HG03139 (cell line): Measurements from ENCODE around the gene SLC38A7.
"Not testable (repeated sequence)": the region's sequence is repeated elsewhere in the genome, so short reads cannot be mapped to it uniquely, and the experiment has no call there.

Experiments
- ATAC-seq: cut with Tn5 transposase; IDR thresholded peaks from one replicate; pipeline ENCODE4 v1.9.1; 2021; ENCODE audit not compliant: unreplicated experiment

SLC38A7 gene

DNA sequence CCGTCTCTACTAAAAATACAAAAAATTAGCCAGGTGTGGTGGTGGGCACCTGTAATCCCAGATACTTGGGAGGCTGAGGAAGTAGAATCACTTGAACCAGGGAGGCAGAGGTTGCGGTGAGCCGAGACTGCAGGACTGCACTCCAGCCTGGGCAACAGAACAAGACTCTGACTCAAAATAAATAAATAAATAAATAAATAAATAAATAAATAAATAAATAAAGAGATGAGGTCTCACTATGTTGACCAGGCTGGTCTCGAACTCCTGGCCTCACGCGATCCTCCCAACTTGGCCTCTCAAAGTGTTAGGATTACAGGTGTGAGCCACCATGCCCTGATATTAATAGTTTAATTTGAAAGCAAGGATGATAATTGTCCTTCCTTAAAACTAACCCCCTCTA is 47.5 kb downstream of the SLC38A7 start:
- ATAC-seq, result not testable (repeated sequence)

DNA sequence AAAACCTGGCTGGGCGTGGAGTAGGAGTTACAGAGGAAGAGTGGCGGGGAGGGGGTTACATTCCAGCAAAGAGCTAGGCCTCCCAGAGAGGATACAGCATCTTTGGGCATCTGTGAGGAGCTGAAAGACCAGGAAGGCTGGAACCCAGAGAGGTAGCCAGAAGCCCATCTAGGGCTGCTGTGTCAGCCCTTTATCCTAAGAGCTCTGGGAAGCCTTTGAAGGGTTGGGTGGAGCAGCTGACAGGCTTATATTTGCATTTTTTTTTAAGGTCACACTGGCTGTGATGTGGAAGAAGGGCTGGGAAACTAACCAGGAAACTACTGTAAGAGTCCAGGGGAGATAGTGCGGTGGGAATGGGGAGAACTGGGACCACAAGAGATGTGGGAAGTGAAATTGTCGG is 48.1 kb downstream of the SLC38A7 start:
- no peak for ATAC-seq

DNA sequence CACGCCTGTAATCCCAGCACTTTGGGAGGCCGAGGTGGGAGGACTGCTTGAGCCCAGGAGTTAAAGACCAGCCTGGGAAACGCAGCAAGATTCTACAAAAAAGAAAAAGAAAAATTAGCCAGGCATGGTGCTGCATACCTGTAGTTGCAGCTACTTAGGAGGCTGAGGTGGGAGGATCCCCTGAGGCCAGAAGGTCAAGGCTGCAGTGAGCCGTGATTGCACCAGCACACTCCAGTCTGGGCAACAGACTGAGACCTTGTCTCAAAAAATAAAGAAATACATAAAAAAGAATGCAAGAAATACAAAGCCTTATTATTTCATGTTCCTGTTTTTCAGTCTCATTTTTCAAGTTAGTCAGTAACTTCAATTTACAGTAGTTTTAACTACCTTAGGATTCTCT is 49.1 kb downstream of the SLC38A7 start:
- ATAC-seq, result no peak

DNA sequence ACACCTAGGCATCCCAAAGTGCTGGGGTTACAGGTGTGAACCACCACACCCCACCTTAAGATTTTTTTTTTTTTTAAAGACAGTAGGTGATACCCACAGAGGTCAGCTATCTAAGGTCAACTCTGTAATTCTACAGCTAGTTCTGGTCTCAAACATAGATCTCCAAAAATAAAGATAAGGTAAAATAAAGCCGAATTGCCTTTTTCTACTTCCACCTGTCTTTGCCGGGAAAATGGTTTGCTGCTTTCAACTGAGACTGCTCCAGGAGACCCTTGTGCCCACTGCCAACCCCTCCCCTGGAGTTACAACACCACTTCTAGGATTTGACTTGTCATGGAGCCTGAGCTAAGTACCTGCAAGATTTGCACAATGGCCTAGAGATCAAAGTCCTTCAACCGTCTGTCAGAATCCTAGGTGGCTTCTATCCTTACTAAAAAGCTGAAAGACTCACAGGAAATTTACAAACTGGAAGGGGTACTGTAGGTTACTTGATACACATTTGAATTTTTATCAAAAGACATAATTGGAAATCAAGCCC is 50.2 kb downstream of the SLC38A7 start:
- ATAC-seq, result no peak

- ATAC-seq, result peak; percentile 83
Observed at GRCh38 chr16:58629733-58630640, 54.6 kb downstream of the SLC38A7 start, which contains the start of gene CNOT1. Gene CNOT1, minus strand, starts transcription at chr16:58629826. Its CDS starts 30,489 bp downstream, at chr16:58599337.

GRCh38 chr16:58628845-58629732 is 55.5 kb downstream of the SLC38A7 start:
- peak; percentile 0 for ATAC-seq

DNA sequence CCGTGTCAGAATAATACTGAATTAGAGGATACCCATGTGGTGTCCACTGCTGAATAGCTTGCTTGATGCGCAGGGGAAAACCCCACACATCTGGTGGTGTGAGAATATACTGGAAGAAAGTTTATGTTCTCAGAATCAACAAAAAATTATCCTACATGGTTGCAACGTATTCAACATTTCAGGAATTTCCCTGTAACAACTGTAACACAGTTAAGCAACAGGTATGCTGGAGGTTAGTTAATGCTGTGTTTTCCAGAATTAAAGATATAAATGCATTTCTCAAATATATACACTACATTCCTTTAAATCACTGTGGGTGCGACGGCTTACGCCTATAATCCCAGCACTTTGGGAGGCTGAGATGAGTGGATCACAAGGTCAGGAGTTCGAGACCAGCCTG is 60.4 kb downstream of the SLC38A7 start:
- ATAC-seq, result no peak

DNA sequence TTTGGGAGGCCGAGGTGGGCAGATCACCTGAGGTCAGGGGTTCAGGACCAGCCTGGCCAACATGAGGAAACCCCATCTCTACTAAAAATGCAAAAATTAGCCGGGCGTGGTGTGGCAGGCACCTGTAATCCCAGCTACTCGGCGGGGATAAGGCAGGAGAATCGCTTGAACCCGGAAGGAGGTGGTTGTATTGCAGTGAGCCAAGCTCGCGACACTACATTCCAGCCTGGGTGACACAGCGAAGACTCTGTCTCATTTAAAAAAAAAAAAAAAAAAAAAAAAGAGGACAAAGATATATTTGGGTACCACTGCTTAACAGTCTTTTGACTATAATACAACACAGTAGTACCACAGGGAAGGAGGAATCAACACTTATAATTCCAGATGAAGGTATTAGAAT is 64.2 kb downstream of the SLC38A7 start:
- ATAC-seq, result no peak

GRCh38 chr16:58615280-58615679 is 69.3 kb downstream of the SLC38A7 start:
- no peak for ATAC-seq
